Measurements from ENCODE around the gene TNFRSF4. TPM values are rescaled to one million over a fixed set of nuclear protein-coding genes. Genes with fewer than 3 reads are reported as not detected.

Gene TNFRSF4
- total RNA-seq, 1 donor from 2014 or later, result 0.40 TPM

- H3K4me3 ChIP-seq (ENCODE audit: low read depth, low read length), result no peak overlapping the region
- TF ChIP-seq, protein P1, sequence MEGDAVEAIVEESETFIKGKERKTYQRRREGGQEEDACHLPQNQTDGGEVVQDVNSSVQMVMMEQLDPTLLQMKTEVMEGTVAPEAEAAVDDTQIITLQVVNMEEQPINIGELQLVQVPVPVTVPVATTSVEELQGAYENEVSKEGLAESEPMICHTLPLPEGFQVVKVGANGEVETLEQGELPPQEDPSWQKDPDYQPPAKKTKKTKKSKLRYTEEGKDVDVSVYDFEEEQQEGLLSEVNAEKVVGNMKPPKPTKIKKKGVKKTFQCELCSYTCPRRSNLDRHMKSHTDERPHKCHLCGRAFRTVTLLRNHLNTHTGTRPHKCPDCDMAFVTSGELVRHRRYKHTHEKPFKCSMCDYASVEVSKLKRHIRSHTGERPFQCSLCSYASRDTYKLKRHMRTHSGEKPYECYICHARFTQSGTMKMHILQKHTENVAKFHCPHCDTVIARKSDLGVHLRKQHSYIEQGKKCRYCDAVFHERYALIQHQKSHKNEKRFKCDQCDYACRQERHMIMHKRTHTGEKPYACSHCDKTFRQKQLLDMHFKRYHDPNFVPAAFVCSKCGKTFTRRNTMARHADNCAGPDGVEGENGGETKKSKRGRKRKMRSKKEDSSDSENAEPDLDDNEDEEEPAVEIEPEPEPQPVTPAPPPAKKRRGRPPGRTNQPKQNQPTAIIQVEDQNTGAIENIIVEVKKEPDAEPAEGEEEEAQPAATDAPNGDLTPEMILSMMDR (conservative IDR thresholded peaks at IDR 0.05; ENCODE audit: low read depth, low read length), result no peak
- DNase-seq (ENCODE audit: low read depth), result no peak
Measured at GRCh38 chr1:1183833-1184775, 29.8 kb downstream of the TNFRSF4 start.

DNA sequence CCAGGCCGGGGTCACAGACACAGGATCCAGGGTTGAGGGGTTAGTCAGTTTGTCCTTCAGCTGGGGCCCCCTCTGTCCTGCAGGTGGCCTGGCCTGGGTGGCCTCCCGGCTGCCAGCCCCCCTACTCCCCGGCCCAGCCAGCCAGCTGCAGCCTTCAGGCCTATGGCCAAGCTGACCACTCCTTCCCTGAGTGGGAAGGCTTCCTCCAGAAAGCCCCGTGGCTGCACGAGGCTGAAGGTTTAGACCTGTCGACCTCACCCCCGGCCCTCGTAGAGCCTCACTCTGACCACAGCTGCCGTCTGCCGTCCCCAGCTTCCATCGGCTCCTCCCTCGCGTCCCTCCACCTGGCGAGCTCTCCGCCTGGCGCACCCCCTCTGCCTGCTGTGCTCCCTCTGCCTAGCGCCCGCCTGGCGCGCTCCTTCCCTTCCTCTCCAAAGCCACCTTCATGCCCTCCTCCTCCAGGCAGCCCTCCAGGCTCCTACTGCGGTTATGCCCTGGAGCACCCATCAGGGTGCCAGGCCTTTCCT is 30.7 kb downstream of the TNFRSF4 start:
- no peak for DNase-seq (ENCODE audit: low read depth)
- TF ChIP-seq, protein P1 (conservative IDR thresholded peaks at IDR 0.05; ENCODE audit: low read depth, low read length), result no peak
- H3K4me3 ChIP-seq (ENCODE audit: low read depth, low read length), result no peak overlapping the region

DNA sequence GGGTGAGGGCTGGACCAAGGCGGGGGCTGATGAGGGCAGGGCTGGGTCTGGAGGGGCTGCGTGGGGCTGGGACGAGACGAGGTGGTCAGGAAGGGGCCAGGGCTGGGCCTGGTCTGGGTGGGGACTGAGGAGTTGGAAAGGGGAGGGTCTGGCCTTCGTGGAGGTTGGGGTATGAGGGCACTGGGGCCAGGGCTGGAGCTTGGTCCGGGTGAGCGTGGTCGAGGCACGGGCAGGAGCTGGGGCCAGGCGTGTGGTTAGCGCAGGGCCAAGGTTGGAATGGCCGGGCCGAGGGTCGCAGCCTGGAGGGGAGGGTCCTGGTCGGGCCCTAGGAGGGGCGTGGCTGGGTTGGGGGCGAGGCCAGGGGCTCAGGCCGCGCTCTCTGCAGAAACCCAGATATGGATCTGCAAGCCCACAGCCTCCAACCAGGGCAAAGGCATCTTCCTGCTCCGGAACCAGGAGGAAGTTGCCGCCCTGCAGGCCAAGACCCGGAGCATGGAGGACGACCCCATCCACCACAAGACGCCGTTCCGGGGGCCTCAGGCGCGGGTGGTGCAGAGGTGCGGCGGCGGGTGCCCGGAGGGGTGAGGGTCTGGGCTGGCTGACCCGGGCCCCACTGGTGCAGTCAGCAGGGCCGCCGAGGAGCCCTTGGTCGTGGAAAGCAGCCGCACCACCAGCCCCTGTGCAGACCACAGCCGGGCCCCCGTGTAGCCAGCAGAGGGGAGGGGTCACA is 31.3 kb downstream of the TNFRSF4 start:
- H3K4me3 ChIP-seq (ENCODE audit: low read depth, low read length), result no peak overlapping the region
- TF ChIP-seq, protein P1 (conservative IDR thresholded peaks at IDR 0.05; ENCODE audit: low read depth, low read length), result no peak
- DNase-seq (ENCODE audit: low read depth), result no peak

- H3K4me3 ChIP-seq (ENCODE audit: low read depth, low read length), result no peak overlapping the region
- TF ChIP-seq, protein P1 (conservative IDR thresholded peaks at IDR 0.05; ENCODE audit: low read depth, low read length), result no peak
- no peak for DNase-seq (ENCODE audit: low read depth)
Measured at GRCh38 chr1:1181938-1182410, 32.0 kb downstream of the TNFRSF4 start.

DNA sequence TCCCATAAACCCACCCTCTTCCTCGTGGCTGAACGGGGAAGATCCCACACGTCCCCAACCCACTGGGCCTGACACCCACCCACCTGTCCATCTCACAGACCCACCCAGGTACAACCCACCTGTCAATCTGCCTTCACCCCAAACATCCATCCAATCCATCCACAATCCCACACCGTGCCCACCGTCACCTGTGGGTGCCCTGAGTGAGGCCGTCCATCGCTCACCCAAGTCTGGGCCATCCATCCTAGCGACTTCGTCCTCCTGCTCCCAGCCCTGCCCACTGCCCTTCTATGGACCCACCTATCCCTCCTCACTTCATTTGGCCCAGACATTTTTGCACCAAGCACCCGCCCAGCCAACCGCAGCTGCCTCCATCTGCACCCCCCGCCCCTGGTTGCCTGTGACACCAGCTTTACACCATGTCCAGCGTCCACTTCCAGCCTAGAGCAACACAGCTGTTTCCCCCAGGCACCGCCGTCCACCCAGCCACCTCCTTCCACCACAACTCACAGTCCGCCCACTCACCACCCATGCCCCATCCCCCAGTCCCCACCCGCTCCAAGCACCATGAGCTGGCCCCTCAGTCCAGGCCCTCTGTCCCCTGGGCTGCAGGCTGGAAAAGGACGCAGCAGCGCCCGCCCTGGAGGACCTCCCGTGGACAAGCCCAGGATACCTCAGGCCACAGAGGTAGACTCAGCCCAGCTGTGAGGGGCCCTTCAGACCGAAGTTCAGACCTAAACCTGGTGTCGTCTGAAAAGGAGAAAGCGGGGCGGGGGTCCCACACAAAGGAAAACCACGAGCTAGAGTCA is 32.6 kb downstream of the TNFRSF4 start:
- no peak overlapping the region for H3K4me3 ChIP-seq (ENCODE audit: low read depth, low read length)
- DNase-seq (ENCODE audit: low read depth), result no peak
- TF ChIP-seq, protein P1 (conservative IDR thresholded peaks at IDR 0.05; ENCODE audit: low read depth, low read length), result no peak

All from epithelial cell of proximal tubule (primary cell).